SK-N-MC (cell line): ENCODE measurements around the gene RBM5.

Source experiments
- EZH2 ChIP-seq: fragments of 200-600 bp; sonication (generic); IDR thresholded peaks from one replicate; pipeline ENCODE4 v1.6.1; 2017; ENCODE audit warnings: antibody characterized with exemption
- POLR2AphosphoS5 ChIP-seq: IDR thresholded peaks from 2 replicates; pipeline ENCODE4 v1.6.1; 2012; ENCODE audit warnings: mild to moderate bottlenecking, low read depth, low read length, borderline replicate concordance

GRCh38 chr3:50139718-50140423 is 51.2 kb downstream of the RBM5 start:
- TF ChIP-seq EZH2: no peak
- no peak for TF ChIP-seq POLR2AphosphoS5
